Gastroesophageal sphincter (tissue), 4 donors: ENCODE data around the gene MTNR1A. TPM values are rescaled to one million over a fixed set of nuclear protein-coding genes. Genes with fewer than 3 reads are reported as not detected.

Experiments
- ATAC-seq: fragments of 150-250 bp; one replicate; pipeline ENCODE4 v1.9.1; 2016; ENCODE audit warnings: mild to moderate bottlenecking, moderate library complexity
- H3K27ac ChIP-seq, 4 donors: fragments of 200-600 bp; sonication (generic) in 3 of 4; 1 replicate in 3 of 4; 2 replicates in 1 of 4; pipeline ENCODE4 v1.5.1; 2016 to 2019
- H3K27me3 ChIP-seq: fragments of 200-600 bp; sonication (generic); one replicate; pipeline ENCODE4 v1.5.1; 2019
- H3K36me3 ChIP-seq, 2 donors: fragments of 200-600 bp; sonication (generic); one replicate each; pipeline ENCODE4 v1.5.1; 2019; ENCODE audit warnings: control low read depth in 1 of 2
- H3K4me1 ChIP-seq, 3 donors: fragments of 200-600 bp; sonication (generic); 1 replicate in 2 of 3; 2 replicates in 1 of 3; pipeline ENCODE4 v1.5.1; 2016 to 2019; ENCODE audit warnings: control low read depth in 2 of 3
- H3K4me3 ChIP-seq, 2 donors: fragments of 200-600 bp; sonication (generic); one replicate each; pipeline ENCODE4 v1.5.1; 2019; ENCODE audit warnings: mild to moderate bottlenecking in 1 of 2, moderate library complexity in 1 of 2
- H3K9me3 ChIP-seq, 3 donors: fragments of 200-600 bp; sonication (generic); one replicate each; pipeline ENCODE4 v1.5.1; 2017 to 2019; ENCODE audit warnings: control low read depth in 2 of 3
- CTCF ChIP-seq, 4 experiments: fragments of 200-600 bp in 2 of 4; fragments of 450-650 bp in 2 of 4; sonication (generic) in 1 of 4; IDR thresholded peaks; one replicate each; pipeline ENCODE4 v1.5.1; 2017 to 2019; ENCODE audit warnings: antibody characterized with exemption in 4 of 4, mild to moderate bottlenecking in 2 of 4, moderate library complexity in 2 of 4
- EP300 ChIP-seq: sonication (generic); formaldehyde crosslinking; IDR thresholded peaks from one replicate; pipeline ENCODE4 v1.6.1; 2017; ENCODE audit warnings: antibody characterized with exemption, mild to moderate bottlenecking
- POLR2A ChIP-seq, 2 donors: fragments of 450-650 bp; IDR thresholded peaks; one replicate each; pipeline ENCODE4 v1.6.1; 2017; ENCODE audit warnings: antibody characterized with exemption in 2 of 2, mild to moderate bottlenecking in 2 of 2, moderate library complexity in 1 of 2
- POLR2AphosphoS5 ChIP-seq: sonication (generic); formaldehyde crosslinking; IDR thresholded peaks from one replicate; pipeline ENCODE4 v1.6.1; 2017; ENCODE audit warnings: antibody characterized with exemption
- WGBS, 2 donors: methylation state at CpG; one replicate each; pipeline ENCODE4 v1.1.5; 2018; ENCODE audit warnings: low coverage in 1 of 2; 5-methylcytosine and 5-hydroxymethylcytosine counted together
- total RNA-seq, 4 donors: library from RNA; depleted of rRNA; stranded (reverse); fragments of >200 nt; gene quantifications; one replicate each; pipeline ENCODE4 v1.1.0, GENCODE V29; 2016

MTNR1A gene
- total RNA-seq, 4 donors from 2014 or later = not detected

GRCh38 chr4:186557486-186557885 lies 2.1 kb upstream of the MTNR1A start:
- Histone ChIP-seq H3K36me3 (no peaks in the 10 kb centered on the region), H3K27ac (no peak overlapping the region), H3K4me1 (peaks cover 0 to 14% (median 0%) of the 10 kb centered on the region in 3 donors), H3K9me3 (no peaks in the 10 kb centered on the region), H3K4me3 (no peak overlapping the region), H3K27me3 (peaks cover 35% of the 10 kb centered on the region)
- no peak for TF ChIP-seq POLR2AphosphoS5
- no peak for TF ChIP-seq POLR2A (IDR thresholded peaks at IDR 0.05)
- no peak for TF ChIP-seq EP300
- TF ChIP-seq CTCF (IDR thresholded peaks at IDR 0.05) = no peak
- WGBS, 2 donors = 56 to 88% methylated on average over 3 of the region's 3 CpGs
- ATAC-seq = no peak

DNA sequence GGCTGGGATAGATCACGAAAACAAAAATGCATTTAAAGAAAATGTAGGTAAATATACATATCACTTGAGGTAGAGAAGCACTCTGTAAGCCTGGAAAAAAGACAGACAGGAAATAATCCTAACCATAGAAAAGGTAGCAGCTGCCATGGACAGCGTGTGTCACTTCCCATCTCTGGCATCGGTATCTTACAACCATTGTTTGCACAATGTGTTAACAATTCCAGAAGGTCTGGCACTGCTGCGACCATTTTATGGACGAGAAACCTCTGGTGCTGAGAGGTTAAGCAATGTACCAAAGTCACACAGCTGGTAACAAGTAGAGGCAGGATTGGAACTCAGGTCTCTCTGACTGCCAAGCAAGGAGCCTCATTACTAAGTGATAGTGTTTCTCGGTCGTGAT lies 1.7 kb upstream of the MTNR1A start:
- Histone ChIP-seq H3K9me3 (no peaks in the 10 kb centered on the region), H3K4me3 (no peak overlapping the region), H3K27me3 (peaks cover 38% of the 10 kb centered on the region), H3K4me1 (peaks cover 0 to 14% (median 0%) of the 10 kb centered on the region in 3 donors), H3K27ac (no peak overlapping the region), H3K36me3 (no peaks in the 10 kb centered on the region)
- no peak for TF ChIP-seq POLR2A (IDR thresholded peaks at IDR 0.05)
- TF ChIP-seq POLR2AphosphoS5 = no peak
- TF ChIP-seq EP300 = no peak
- no peak for TF ChIP-seq CTCF (IDR thresholded peaks at IDR 0.05)
- no peak for ATAC-seq
- WGBS, 2 donors = 72 to 84% methylated on average over 7 of the region's 7 CpGs

- peaks cover 0 to 14% (median 0%) of the 10 kb centered on the region in 3 donors for H3K4me1 ChIP-seq
- no peaks in the 10 kb centered on the region for H3K9me3 ChIP-seq
- no peak for ATAC-seq
- H3K27ac ChIP-seq = no peak overlapping the region
- H3K36me3 ChIP-seq = no peaks in the 10 kb centered on the region
- peak overlapping the region in 1 of 2 donors; percentile 36 for H3K4me3 ChIP-seq
- 2 to 10% methylated on average over 9 to 11 of the region's 12 CpGs for WGBS, 2 donors
- H3K27me3 ChIP-seq = peaks cover 50% of the 10 kb centered on the region
- TF ChIP-seq POLR2A (IDR thresholded peaks at IDR 0.05) (no peak), EP300 (no peak), CTCF (IDR thresholded peaks at IDR 0.05) (no peak)
Measured at GRCh38 chr4:186554539-186554913, 841 bp downstream of the MTNR1A start.

- H3K27me3 ChIP-seq = peaks cover 50% of the 10 kb centered on the region
- ATAC-seq = no peak
- H3K9me3 ChIP-seq = no peaks in the 10 kb centered on the region
- no peaks in the 10 kb centered on the region for H3K36me3 ChIP-seq
- H3K4me3 ChIP-seq = no peak overlapping the region
- no peak for TF ChIP-seq CTCF (IDR thresholded peaks at IDR 0.05)
- no peak for TF ChIP-seq POLR2AphosphoS5
- no peak for TF ChIP-seq EP300
- TF ChIP-seq POLR2A (IDR thresholded peaks at IDR 0.05) = no peak
- peaks cover 0 to 14% (median 0%) of the 10 kb centered on the region in 3 donors for H3K4me1 ChIP-seq
- WGBS, 2 donors = 33% methylated on average over 3 of the region's 13 CpGs; no CpG with 5 or more reads in 1 of the 2 donors
- no peak overlapping the region for H3K27ac ChIP-seq
Measured at GRCh38 chr4:186553717-186554116, 1.6 kb downstream of the MTNR1A start.

DNA sequence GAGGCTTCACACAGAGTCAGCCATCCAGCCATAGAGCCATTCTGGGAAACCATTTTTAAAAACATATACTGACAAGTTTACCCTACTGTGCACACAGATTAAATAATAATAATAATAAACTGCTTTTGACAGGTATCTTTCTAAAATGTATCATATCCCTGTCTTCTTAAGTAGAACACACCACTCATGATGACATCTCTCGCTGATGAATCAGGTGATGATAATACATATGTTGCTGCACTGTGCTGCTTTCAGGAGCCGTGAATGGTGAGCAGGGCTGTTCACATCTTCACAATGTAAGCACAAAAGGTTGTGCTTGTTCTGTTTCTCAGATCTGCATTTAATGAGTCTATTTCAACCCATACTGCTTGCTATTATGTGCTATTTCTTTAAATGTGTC lies 3.5 kb downstream of the MTNR1A start:
- H3K36me3 ChIP-seq = no peaks in the 10 kb centered on the region
- peaks cover 0 to 14% (median 0%) of the 10 kb centered on the region in 3 donors for H3K4me1 ChIP-seq
- no peak for TF ChIP-seq EP300
- no peak for TF ChIP-seq CTCF (IDR thresholded peaks at IDR 0.05)
- no peak for TF ChIP-seq POLR2AphosphoS5
- no peak for TF ChIP-seq POLR2A (IDR thresholded peaks at IDR 0.05)
- 78 to 79% methylated on average over 2 of the region's 2 CpGs for WGBS, 2 donors
- no peak overlapping the region for H3K4me3 ChIP-seq
- peaks cover 58% of the 10 kb centered on the region for H3K27me3 ChIP-seq
- no peaks in the 10 kb centered on the region for H3K9me3 ChIP-seq
- ATAC-seq = no peak
- H3K27ac ChIP-seq = no peak overlapping the region
